ENCODE data around the gene ITGB1. TPM values are rescaled to one million over a fixed set of nuclear protein-coding genes. Genes with fewer than 3 reads are reported as not detected.

The ITGB1 gene
- total RNA-seq, 4 donors from 2014 or later = 57.8 to 256 (median 162) TPM

DNA sequence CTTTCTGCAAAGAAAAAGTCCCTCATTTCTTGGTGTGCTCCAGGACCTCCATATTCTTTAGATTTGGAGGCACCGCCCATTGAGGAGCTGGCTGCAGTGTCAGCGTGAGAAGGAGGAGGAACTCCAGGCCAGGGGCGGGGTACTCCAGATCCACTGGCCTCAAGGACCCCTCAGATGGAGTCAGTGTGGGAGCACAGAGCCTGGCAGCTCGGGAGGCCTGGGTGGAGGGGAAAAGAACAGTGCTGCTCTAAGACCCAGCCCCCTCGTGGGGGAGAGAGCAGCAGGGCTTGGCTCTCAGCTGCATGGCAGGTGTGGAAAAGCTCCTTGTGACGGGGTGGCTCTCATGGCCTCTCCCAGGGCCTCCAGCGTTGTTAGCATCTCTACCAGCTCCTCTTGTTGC, 70.5 kb downstream of the ITGB1 start:
- no peaks in the 10 kb centered on the region for H3K27me3 ChIP-seq
- no peaks in the 10 kb centered on the region for H3K4me1 ChIP-seq
- no peaks in the 10 kb centered on the region for H3K9me3 ChIP-seq
- no peak for TF ChIP-seq POLR2A (IDR thresholded peaks at IDR 0.05)
- TF ChIP-seq, protein P1, sequence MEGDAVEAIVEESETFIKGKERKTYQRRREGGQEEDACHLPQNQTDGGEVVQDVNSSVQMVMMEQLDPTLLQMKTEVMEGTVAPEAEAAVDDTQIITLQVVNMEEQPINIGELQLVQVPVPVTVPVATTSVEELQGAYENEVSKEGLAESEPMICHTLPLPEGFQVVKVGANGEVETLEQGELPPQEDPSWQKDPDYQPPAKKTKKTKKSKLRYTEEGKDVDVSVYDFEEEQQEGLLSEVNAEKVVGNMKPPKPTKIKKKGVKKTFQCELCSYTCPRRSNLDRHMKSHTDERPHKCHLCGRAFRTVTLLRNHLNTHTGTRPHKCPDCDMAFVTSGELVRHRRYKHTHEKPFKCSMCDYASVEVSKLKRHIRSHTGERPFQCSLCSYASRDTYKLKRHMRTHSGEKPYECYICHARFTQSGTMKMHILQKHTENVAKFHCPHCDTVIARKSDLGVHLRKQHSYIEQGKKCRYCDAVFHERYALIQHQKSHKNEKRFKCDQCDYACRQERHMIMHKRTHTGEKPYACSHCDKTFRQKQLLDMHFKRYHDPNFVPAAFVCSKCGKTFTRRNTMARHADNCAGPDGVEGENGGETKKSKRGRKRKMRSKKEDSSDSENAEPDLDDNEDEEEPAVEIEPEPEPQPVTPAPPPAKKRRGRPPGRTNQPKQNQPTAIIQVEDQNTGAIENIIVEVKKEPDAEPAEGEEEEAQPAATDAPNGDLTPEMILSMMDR (IDR thresholded peaks at IDR 0.05) = no peak
- no peak overlapping the region for H3K27ac ChIP-seq
- no peaks in the 10 kb centered on the region for H3K36me3 ChIP-seq
- H3K4me3 ChIP-seq = no peak overlapping the region
- DNase-seq = no peak

DNA sequence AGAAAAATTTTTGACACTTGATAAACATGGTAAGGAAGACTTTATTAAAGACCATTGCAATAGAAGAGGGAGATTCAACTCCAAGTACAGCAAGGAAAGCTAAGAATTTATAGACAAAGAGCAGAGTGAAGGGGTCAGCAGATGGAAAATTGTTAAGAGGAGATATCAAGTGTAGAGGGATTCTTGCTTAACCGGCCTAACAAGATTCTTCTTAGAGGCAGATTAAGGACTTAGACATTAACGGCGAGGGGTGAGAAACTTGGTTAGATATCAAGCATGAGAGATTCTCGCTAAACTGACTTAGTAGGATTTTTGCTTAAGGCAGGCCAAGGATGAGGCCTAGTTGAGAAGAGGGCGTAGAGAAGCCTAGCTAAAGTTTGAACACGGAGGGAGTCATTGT, 76.0 kb downstream of the ITGB1 start:
- TF ChIP-seq, protein P1 (IDR thresholded peaks at IDR 0.05) = no peak
- TF ChIP-seq POLR2A (IDR thresholded peaks at IDR 0.05) = no peak
- H3K27me3 ChIP-seq = no peaks in the 10 kb centered on the region
- no peak overlapping the region for H3K27ac ChIP-seq
- no peaks in the 10 kb centered on the region for H3K9me3 ChIP-seq
- no peaks in the 10 kb centered on the region for H3K36me3 ChIP-seq
- DNase-seq = no peak
- no peaks in the 10 kb centered on the region for H3K4me1 ChIP-seq
- H3K4me3 ChIP-seq = no peak overlapping the region

- Histone ChIP-seq H3K4me1 (no peaks in the 10 kb centered on the region), H3K9me3 (no peaks in the 10 kb centered on the region), H3K27ac (no peak overlapping the region), H3K4me3 (no peak overlapping the region), H3K36me3 (no peaks in the 10 kb centered on the region), H3K27me3 (no peaks in the 10 kb centered on the region)
- no peak for DNase-seq
- TF ChIP-seq POLR2A (IDR thresholded peaks at IDR 0.05) = no peak
- TF ChIP-seq, protein P1 (IDR thresholded peaks at IDR 0.05) = no peak
These were observed 79.4 kb downstream of the ITGB1 start for GRCh38 chr10:32878646-32879045.

DNA sequence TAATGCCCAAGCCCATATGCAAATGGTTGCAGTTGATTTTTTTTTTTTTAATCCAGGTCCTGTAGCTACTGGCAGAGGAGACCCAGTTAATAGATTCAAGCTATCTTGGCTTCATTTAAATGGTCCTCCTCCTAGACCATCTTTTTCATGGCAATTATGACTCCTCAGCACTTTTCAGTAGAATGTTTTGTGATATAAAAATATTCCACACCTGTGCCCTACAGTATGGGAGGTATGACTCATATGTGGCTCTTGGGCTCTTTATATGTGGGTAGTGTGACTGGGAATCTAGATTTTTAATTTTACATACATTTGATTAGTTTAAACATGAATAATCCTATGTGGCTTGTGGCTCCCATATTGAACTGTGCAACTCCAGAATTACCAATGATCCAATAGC, 80.1 kb downstream of the ITGB1 start:
- no peak for DNase-seq
- H3K4me3 ChIP-seq = no peak overlapping the region
- TF ChIP-seq, protein P1 (IDR thresholded peaks at IDR 0.05) = no peak
- TF ChIP-seq POLR2A (IDR thresholded peaks at IDR 0.05) = no peak
- H3K27ac ChIP-seq = no peak overlapping the region
- H3K27me3 ChIP-seq = no peaks in the 10 kb centered on the region
- H3K36me3 ChIP-seq = no peaks in the 10 kb centered on the region
- no peaks in the 10 kb centered on the region for H3K9me3 ChIP-seq
- H3K4me1 ChIP-seq = no peaks in the 10 kb centered on the region

DNA sequence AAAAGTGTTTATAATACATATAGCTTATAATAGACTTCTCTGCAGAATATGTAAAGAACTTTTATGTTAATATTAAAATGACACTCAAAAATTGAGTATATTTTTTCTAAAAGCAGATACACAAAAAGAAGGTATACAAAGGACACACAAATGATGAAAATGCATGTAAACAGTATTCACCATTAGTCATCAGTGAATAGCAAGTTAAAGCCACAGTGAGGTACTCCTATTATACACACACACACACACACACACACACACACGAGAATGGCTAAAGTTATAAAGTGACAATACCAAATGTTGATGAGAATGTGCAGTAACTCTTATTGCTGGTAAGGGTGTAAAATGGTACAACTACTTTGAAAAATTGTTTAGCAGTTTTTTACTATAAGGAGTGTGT, 92.9 kb downstream of the ITGB1 start:
- no peaks in the 10 kb centered on the region for H3K9me3 ChIP-seq
- H3K36me3 ChIP-seq = no peaks in the 10 kb centered on the region
- H3K4me1 ChIP-seq = no peaks in the 10 kb centered on the region
- H3K27ac ChIP-seq = no peak overlapping the region
- no peak for DNase-seq
- H3K4me3 ChIP-seq = no peak overlapping the region
- H3K27me3 ChIP-seq = no peaks in the 10 kb centered on the region
- TF ChIP-seq, protein P1 (IDR thresholded peaks at IDR 0.05) = no peak
- no peak for TF ChIP-seq POLR2A (IDR thresholded peaks at IDR 0.05)

DNA sequence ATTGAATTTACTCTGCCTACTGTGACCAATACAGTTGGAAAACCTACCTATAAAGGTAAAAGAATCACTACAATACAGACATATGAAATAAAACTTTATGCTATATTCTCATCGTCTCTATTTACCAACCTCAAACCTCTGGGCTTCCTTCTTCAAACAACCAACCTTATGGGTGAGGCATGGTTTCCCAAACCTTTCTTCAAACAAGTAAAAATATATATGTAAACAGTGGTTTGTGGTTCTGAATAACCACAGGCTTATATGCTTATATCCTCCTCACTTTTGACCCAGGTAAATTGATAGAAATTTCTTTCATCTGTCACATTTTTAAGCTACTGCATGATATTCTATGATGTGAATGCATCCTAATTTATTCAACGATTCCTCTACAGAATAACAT, 103.6 kb downstream of the ITGB1 start:
- TF ChIP-seq, protein P1 (IDR thresholded peaks at IDR 0.05) = no peak
- no peak for TF ChIP-seq POLR2A (IDR thresholded peaks at IDR 0.05)
- no peaks in the 10 kb centered on the region for H3K27me3 ChIP-seq
- no peak overlapping the region for H3K27ac ChIP-seq
- no peak for DNase-seq
- no peaks in the 10 kb centered on the region for H3K4me1 ChIP-seq
- no peaks in the 10 kb centered on the region for H3K36me3 ChIP-seq
- no peak overlapping the region for H3K4me3 ChIP-seq
- H3K9me3 ChIP-seq = no peaks in the 10 kb centered on the region
